ENCODE results near the gene TRPM8.
A peak's percentile ranks its signal among the peaks of the same experiment; 100 is the strongest.

Gene TRPM8

GRCh38 chr2:234001380-234002160 is 84.4 kb downstream of the TRPM8 start:
- no peak for DNase-seq (ENCODE audit: low read depth in 3 of 3)

GRCh38 chr2:234002281-234002680 is 85.1 kb downstream of the TRPM8 start:
- no peak for DNase-seq (ENCODE audit: low read depth in 3 of 3)

- peak in 1 of 3 experiments; percentile 28 for DNase-seq (ENCODE audit: low read depth in 3 of 3)
Observed at GRCh38 chr2:234003972-234004617, 86.9 kb downstream of the TRPM8 start.

GRCh38 chr2:234005126-234005525 is 88.0 kb downstream of the TRPM8 start:
- DNase-seq (ENCODE audit: low read depth in 3 of 3): no peak

- DNase-seq (ENCODE audit: low read depth in 3 of 3): no peak
Observed at GRCh38 chr2:234006501-234006900, 89.3 kb downstream of the TRPM8 start.

- no peak for DNase-seq (ENCODE audit: low read depth in 3 of 3)
Observed at GRCh38 chr2:234014427-234014826, 97.3 kb downstream of the TRPM8 start.

- no peak for DNase-seq (ENCODE audit: low read depth in 3 of 3)
Observed at GRCh38 chr2:234015861-234016260, 98.7 kb downstream of the TRPM8 start.

- no peak for DNase-seq (ENCODE audit: low read depth in 3 of 3)
Observed at GRCh38 chr2:234019896-234020295, 102.7 kb downstream of the TRPM8 start.

- no peak for DNase-seq (ENCODE audit: low read depth in 3 of 3)
Observed at GRCh38 chr2:234020332-234020731, 103.2 kb downstream of the TRPM8 start.

- no peak for DNase-seq (ENCODE audit: low read depth in 3 of 3)
Observed at GRCh38 chr2:234022424-234022823, 105.3 kb downstream of the TRPM8 start.

- no peak for DNase-seq (ENCODE audit: low read depth in 3 of 3)
Observed at GRCh38 chr2:234024304-234024703, 107.1 kb downstream of the TRPM8 start.

- DNase-seq (ENCODE audit: low read depth in 3 of 3): no peak
Observed at GRCh38 chr2:234025466-234025865, 108.3 kb downstream of the TRPM8 start.

GRCh38 chr2:234025891-234026401 is 108.8 kb downstream of the TRPM8 start:
- DNase-seq (ENCODE audit: low read depth in 3 of 3): no peak

- no peak for DNase-seq (ENCODE audit: low read depth in 3 of 3)
Observed at GRCh38 chr2:234026693-234027254, 109.6 kb downstream of the TRPM8 start.

- no peak for DNase-seq (ENCODE audit: low read depth in 3 of 3)
Observed at GRCh38 chr2:234027641-234028040, 110.5 kb downstream of the TRPM8 start.

GRCh38 chr2:234029150-234029733 is 112.1 kb downstream of the TRPM8 start:
- no peak for DNase-seq (ENCODE audit: low read depth in 3 of 3)

- no peak for DNase-seq (ENCODE audit: low read depth in 3 of 3)
Observed at GRCh38 chr2:234031207-234031606, 114.0 kb downstream of the TRPM8 start.

- DNase-seq (ENCODE audit: low read depth in 3 of 3): no peak
Observed at GRCh38 chr2:234032279-234032856, 115.2 kb downstream of the TRPM8 start.

- no peak for DNase-seq (ENCODE audit: low read depth in 3 of 3)
Observed at GRCh38 chr2:234033174-234033573, 116.0 kb downstream of the TRPM8 start.

GRCh38 chr2:234033885-234034284 is 116.7 kb downstream of the TRPM8 start:
- no peak for DNase-seq (ENCODE audit: low read depth in 3 of 3)

- no peak for DNase-seq (ENCODE audit: low read depth in 3 of 3)
Observed at GRCh38 chr2:234038076-234038802, 121.1 kb downstream of the TRPM8 start.

Measured in stimulated activated CD4-positive, alpha-beta T cell treated with anti-CD3 and anti-CD28 coated beads, TNF-alpha, amount 100 ng/mL, for 24 hours (primary cell).